PC-3 (cell line): Measurements from ENCODE around the gene SSC5D. TPM values are rescaled to one million over a fixed set of nuclear protein-coding genes. Genes with fewer than 3 reads are reported as not detected.
"Not testable (repeated sequence)": the region's sequence is repeated elsewhere in the genome, so short reads cannot be mapped to it uniquely, and the experiment has no call there.

ENCODE experiments used
- ATAC-seq: fragments of 200-7000 bp; cut with Tn5 transposase; 2 replicates; pipeline ENCODE4 v1.9.1; 2020; ENCODE audit warnings: mild to moderate bottlenecking, moderate library complexity
- BruUV-seq: library from RNA; stranded (reverse); fragments of 400-500 nt; replicated peaks from 2 replicates; lab custom pipeline; 2021; lab: Mats Ljungman, UMichigan
- CTCF ChIA-PET: fragments of 300-600 bp; sonication (Branson Sonifier 250); formaldehyde crosslinking; loops from one replicate; lab custom pipeline; 2022; ENCODE audit warnings: antibody characterized with exemption; lab: Charles Lee
- POLR2A ChIA-PET: fragments of 300-600 bp; sonication (Branson Sonifier 250); formaldehyde crosslinking; loops from one replicate; lab custom pipeline; 2022; ENCODE audit warnings: antibody characterized with exemption; ENCODE audit not compliant: unreplicated experiment; lab: Charles Lee
- DNase-seq: peaks from one replicate; pipeline ENCODE4 v3.0.0-alpha.2; 2015
- H2AFZ ChIP-seq: fragments of 300-600 bp; sonication (generic); 2 replicates; pipeline ENCODE4 v1.6.0; 2016; ENCODE audit warnings: antibody characterized with exemption, low read length
- H3F3A ChIP-seq: fragments of 300-600 bp; sonication (generic); one replicate; pipeline ENCODE4 v1.6.0; 2017; ENCODE audit warnings: antibody characterized with exemption, low read length, control low read depth, mild to moderate bottlenecking; ENCODE audit not compliant: unreplicated experiment
- H3K27ac ChIP-seq: fragments of 300-600 bp; sonication (generic); 2 replicates; pipeline ENCODE4 v1.5.1; 2016; ENCODE audit warnings: mild to moderate bottlenecking, low read length
- H3K27me3 ChIP-seq: fragments of 300-600 bp; sonication (generic); 2 replicates; pipeline ENCODE4 v1.6.1; 2016; ENCODE audit warnings: low read length, mixed read lengths
- H3K36me3 ChIP-seq: fragments of 300-600 bp; sonication (generic); 2 replicates; pipeline ENCODE4 v1.6.1; 2016; ENCODE audit warnings: low read depth, mixed run types, low read length, mixed read lengths
- H3K4me1 ChIP-seq: fragments of 300-600 bp; sonication (generic); 2 replicates; pipeline ENCODE4 v1.5.1; 2016; ENCODE audit warnings: low read length; ENCODE audit not compliant: insufficient read depth
- H3K4me2 ChIP-seq: fragments of 300-600 bp; sonication (generic); 2 replicates; pipeline ENCODE4 v1.6.0; 2016; ENCODE audit warnings: low read length
- H3K4me3 ChIP-seq: fragments of 300-600 bp; sonication (generic); 2 replicates; pipeline ENCODE4 v1.5.1; 2016; ENCODE audit warnings: mild to moderate bottlenecking, low read length, mixed read lengths
- H3K79me2 ChIP-seq: fragments of 300-600 bp; sonication (generic); 2 replicates; pipeline ENCODE4 v1.6.1; 2017; ENCODE audit warnings: low read length, mixed read lengths
- H3K9ac ChIP-seq: fragments of 300-600 bp; sonication (generic); 2 replicates; pipeline ENCODE4 v1.6.0; 2016; ENCODE audit warnings: mild to moderate bottlenecking, low read length
- H3K9me2 ChIP-seq: fragments of 300-600 bp; sonication (generic); replicated peaks from 2 replicates; pipeline ENCODE4 v1.6.1; 2016; ENCODE audit warnings: mixed run types, low read length, mixed read lengths
- H3K9me3 ChIP-seq: fragments of 300-600 bp; sonication (generic); 2 replicates; pipeline ENCODE4 v1.6.1; 2016; ENCODE audit warnings: low read length, mixed read lengths
- H4K20me1 ChIP-seq: fragments of 300-600 bp; sonication (generic); 2 replicates; pipeline ENCODE4 v1.6.1; 2016; ENCODE audit warnings: low read length, mixed read lengths
- EZH2 ChIP-seq: fragments of 300-600 bp; sonication (generic); IDR thresholded peaks from one replicate; pipeline ENCODE4 v1.6.1; 2017; ENCODE audit warnings: antibody characterized with exemption, mild to moderate bottlenecking, low read length; ENCODE audit not compliant: unreplicated experiment
- EZH2phosphoT487 ChIP-seq: fragments of 300-600 bp; sonication (generic); IDR thresholded peaks from 2 replicates; pipeline ENCODE4 v1.6.1; 2018; ENCODE audit warnings: mild to moderate bottlenecking, antibody characterized with exemption, low read length, borderline replicate concordance
- intact Hi-C: fragments of 100-400 bp; cut with micrococcal nuclease; formaldehyde crosslinking; loops from 2 replicates; pipeline ENCODE4 v1.9.0; 2023
- total RNA-seq: library from RNA; depleted of rRNA; stranded (reverse); fragments of >200 nt; gene quantifications from 2 replicates; pipeline ENCODE4 v1.2.3, GENCODE V29; 2014
- TF ChIP-seq, protein P1 (sequence below): fragments of 300-600 bp; sonication (generic); conservative IDR thresholded peaks from 2 replicates; pipeline ENCODE4 v1.5.1; 2017; ENCODE audit warnings: antibody characterized with exemption, low read depth, mild to moderate bottlenecking, low read length

SSC5D gene
- total RNA-seq, 1 experiment from 2014 or later: not detected

DNA sequence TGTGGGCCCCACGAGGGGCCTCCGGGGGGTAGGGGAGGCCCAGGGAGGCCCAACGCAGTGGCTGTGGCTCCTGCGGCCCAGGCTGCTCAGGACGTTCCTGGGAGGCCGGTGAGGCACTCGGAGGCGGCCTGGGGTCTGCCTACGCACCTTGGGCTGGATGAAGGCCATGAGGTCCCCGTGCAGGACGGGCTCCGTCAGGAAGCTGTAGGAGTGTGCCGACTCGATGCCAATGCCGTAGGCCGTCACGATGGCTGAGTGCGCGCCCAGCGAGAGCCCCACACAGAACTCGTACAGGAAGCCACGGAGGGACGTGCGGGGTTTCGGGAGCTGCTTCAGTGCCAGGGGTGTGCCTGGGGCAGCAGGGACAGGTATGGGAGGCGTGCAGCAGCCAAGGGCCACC, 42.8 kb downstream of the SSC5D start:
- Histone ChIP-seq H3K4me1 (peaks cover 8% of the 10 kb centered on the region; the same call in 1 of the 2 replicates), H3K9me3 (no peaks in the 10 kb centered on the region), H3K4me3 (no peak overlapping the region), H3K36me3 (no peaks in the 10 kb centered on the region), H4K20me1 (no peaks in the 10 kb centered on the region), H3K27ac (no peak overlapping the region), H3K9me2 (no peaks in the 10 kb centered on the region), H3F3A (no peaks in the 10 kb centered on the region), H3K79me2 (no peaks in the 10 kb centered on the region), H2AFZ (no peak overlapping the region), H3K4me2 (no peak overlapping the region), H3K27me3 (no peaks in the 10 kb centered on the region), H3K9ac (no peak overlapping the region)
- TF ChIP-seq EZH2phosphoT487: no peak
- TF ChIP-seq, protein P1, sequence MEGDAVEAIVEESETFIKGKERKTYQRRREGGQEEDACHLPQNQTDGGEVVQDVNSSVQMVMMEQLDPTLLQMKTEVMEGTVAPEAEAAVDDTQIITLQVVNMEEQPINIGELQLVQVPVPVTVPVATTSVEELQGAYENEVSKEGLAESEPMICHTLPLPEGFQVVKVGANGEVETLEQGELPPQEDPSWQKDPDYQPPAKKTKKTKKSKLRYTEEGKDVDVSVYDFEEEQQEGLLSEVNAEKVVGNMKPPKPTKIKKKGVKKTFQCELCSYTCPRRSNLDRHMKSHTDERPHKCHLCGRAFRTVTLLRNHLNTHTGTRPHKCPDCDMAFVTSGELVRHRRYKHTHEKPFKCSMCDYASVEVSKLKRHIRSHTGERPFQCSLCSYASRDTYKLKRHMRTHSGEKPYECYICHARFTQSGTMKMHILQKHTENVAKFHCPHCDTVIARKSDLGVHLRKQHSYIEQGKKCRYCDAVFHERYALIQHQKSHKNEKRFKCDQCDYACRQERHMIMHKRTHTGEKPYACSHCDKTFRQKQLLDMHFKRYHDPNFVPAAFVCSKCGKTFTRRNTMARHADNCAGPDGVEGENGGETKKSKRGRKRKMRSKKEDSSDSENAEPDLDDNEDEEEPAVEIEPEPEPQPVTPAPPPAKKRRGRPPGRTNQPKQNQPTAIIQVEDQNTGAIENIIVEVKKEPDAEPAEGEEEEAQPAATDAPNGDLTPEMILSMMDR: no peak
- TF ChIP-seq EZH2: no peak
- ChIA-PET POLR2A (no interaction called here), CTCF (no interaction called here)
- DNase-seq: no peak
- ATAC-seq: no peak
- BruUV-seq: no TSS peak
- intact Hi-C loops: no loop called here

DNA sequence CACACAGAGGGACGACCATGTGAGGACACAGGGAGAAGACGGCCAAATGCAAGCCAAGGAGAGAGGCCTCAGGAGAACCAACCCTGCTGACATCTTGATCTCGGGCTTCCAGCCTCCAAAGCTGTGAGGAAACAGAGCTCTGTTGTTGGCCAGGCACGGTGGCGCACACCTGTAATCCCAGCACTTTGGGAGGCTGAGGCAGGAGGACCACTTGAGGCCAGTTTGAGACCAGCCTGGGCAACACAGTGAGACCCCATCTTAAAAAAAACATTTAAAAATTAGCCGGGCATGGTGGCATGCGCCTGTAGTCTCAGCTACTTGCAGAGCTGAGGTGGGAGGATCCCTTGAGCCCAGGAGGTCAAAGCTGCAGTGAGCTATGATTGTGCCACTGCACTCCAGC, 46.0 kb downstream of the SSC5D start:
- H3K27ac ChIP-seq, POLR2A ChIA-PET, H4K20me1 ChIP-seq, H3K9me2 ChIP-seq, H3K4me2 ChIP-seq, BruUV-seq, H3K4me1 ChIP-seq, H3K36me3 ChIP-seq, DNase-seq, H3K27me3 ChIP-seq, H2AFZ ChIP-seq, H3F3A ChIP-seq, intact Hi-C loops, H3K79me2 ChIP-seq, CTCF ChIA-PET, ATAC-seq, H3K9me3 ChIP-seq, H3K9ac ChIP-seq, H3K4me3 ChIP-seq: not testable (repeated sequence)

DNA sequence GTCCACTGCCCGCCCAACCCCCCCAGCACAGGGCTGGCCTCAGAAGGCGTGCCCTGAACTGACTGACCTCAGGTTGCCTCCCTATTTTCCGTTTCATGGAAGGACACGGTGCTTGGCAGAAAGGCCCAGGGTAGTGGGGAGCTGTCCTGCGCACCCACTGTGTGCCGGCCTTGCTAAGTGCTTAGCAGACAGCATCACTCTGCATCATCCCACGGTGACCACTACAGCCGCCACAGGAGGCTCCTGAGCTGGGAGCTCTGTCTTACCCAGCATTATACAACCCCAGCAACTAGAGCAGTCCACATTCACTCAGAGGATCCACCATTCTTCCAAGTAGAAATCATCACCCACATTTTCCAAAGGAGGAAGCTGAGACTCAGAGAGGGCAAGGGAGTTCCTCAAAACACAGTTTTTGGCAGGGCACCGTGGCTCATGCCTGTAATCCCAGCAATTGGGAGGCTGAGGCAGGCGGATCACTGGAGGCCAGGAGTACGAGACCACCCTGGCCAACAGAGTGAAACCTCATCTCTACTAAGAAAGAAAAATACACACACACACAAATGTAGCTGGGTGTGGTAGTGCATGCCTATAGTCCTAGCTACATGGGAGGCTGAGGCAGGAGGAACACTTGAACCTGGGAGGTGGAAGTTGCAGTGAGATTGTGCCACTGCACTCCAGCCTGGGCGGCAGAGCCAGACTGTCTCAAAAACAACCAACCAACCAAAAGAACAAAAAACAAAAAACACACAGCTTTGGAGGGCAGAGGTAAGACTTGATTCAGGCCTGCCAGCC, 47.1 kb downstream of the SSC5D start:
- no peak for DNase-seq
- no peaks in the 10 kb centered on the region for H4K20me1 ChIP-seq
- no peak overlapping the region for H3K4me2 ChIP-seq
- H3K9me2 ChIP-seq: no peaks in the 10 kb centered on the region
- H3K4me1 ChIP-seq: no peaks in the 10 kb centered on the region; the same call in 1 of the 2 replicates
- H3K79me2 ChIP-seq: no peaks in the 10 kb centered on the region
- no peaks in the 10 kb centered on the region for H3F3A ChIP-seq
- ATAC-seq: no peak
- no peaks in the 10 kb centered on the region for H3K27me3 ChIP-seq
- H3K9me3 ChIP-seq: no peaks in the 10 kb centered on the region
- POLR2A ChIA-PET: no interaction called here
- CTCF ChIA-PET: interaction anchor here (0.7 kb wide), 1 partner anchor 53 kb away, joined by 4 read pairs; no protein-coding TSS in a partner anchor
- H3K27ac ChIP-seq: no peak overlapping the region
- intact Hi-C loops: no loop called here
- no peak overlapping the region for H3K4me3 ChIP-seq
- H3K36me3 ChIP-seq: no peaks in the 10 kb centered on the region
- no peak overlapping the region for H3K9ac ChIP-seq
- H2AFZ ChIP-seq: no peak overlapping the region
- TF ChIP-seq EZH2phosphoT487 (no peak), EZH2 (no peak)
- TF ChIP-seq, protein P1: no peak
- BruUV-seq: no TSS peak
